Epithelial cell of prostate (primary cell): ENCODE data around the gene CGB7.
"Not testable (repeated sequence)": the region's sequence is repeated elsewhere in the genome, so short reads cannot be mapped to it uniquely, and the experiment has no call there.

Source experiments
- DNase-seq: peaks from one replicate; pipeline ENCODE4 v3.0.0-alpha.2; 2011; ENCODE audit warnings: low read depth, low spot score
- H3K27ac ChIP-seq: fragments of 450-650 bp; 2 replicates; pipeline ENCODE4 v1.5.1; 2017; ENCODE audit warnings: mild to moderate bottlenecking

Gene CGB7

GRCh38 chr19:49043548-49043947, 14.0 kb downstream of the CGB7 start, which contains the start of gene CGB5:
TSS of gene CGB5 (plus strand) at chr19:49043848. CDS start at chr19:49044210, 362 bp downstream.
- not testable (repeated sequence) for H3K27ac ChIP-seq, DNase-seq

- H3K27ac ChIP-seq, DNase-seq: not testable (repeated sequence)
Measured at GRCh38 chr19:49042666-49043065, 14.9 kb downstream of the CGB7 start.

- H3K27ac ChIP-seq = no peak overlapping the region
- no peak for DNase-seq
Measured at GRCh38 chr19:49042177-49042576, 15.4 kb downstream of the CGB7 start.

GRCh38 chr19:49039736-49040135, 17.8 kb downstream of the CGB7 start:
- H3K27ac ChIP-seq, DNase-seq: not testable (repeated sequence)

- not testable (repeated sequence) for DNase-seq, H3K27ac ChIP-seq
Measured at GRCh38 chr19:49038557-49039276, 18.8 kb downstream of the CGB7 start.

- H3K27ac ChIP-seq, DNase-seq: not testable (repeated sequence)
Measured at GRCh38 chr19:49038111-49038510, 19.4 kb downstream of the CGB7 start.

GRCh38 chr19:49036815-49037214, 20.7 kb downstream of the CGB7 start, which contains the start of gene CGB1:
TSS of gene CGB1 (minus strand) at chr19:49036895. CDS start at chr19:49036711, 184 bp downstream.
- not testable (repeated sequence) for DNase-seq

GRCh38 chr19:49031642-49032301, 25.8 kb downstream of the CGB7 start, which contains the start of gene CGB2:
TSS of gene CGB2 (plus strand) at chr19:49031890. CDS start at chr19:49032096, 206 bp downstream.
- H3K27ac ChIP-seq, DNase-seq: not testable (repeated sequence)

More at GRCh38 chr19:49036815-49037214, 20.7 kb downstream of the CGB7 start, which contains the start of gene CGB1:
- H3K27ac ChIP-seq = not testable (repeated sequence)

- not testable (repeated sequence) for H3K27ac ChIP-seq, DNase-seq
Measured at GRCh38 chr19:49030323-49030722, 27.2 kb downstream of the CGB7 start.

- DNase-seq = not testable (repeated sequence)
Measured at GRCh38 chr19:49029749-49030148, 27.8 kb downstream of the CGB7 start.

GRCh38 chr19:49028686-49029085, 28.9 kb downstream of the CGB7 start:
- H3K27ac ChIP-seq, DNase-seq: not testable (repeated sequence)

More at GRCh38 chr19:49029749-49030148, 27.8 kb downstream of the CGB7 start:
- not testable (repeated sequence) for H3K27ac ChIP-seq

GRCh38 chr19:49025599-49025998, 31.9 kb downstream of the CGB7 start:
- not testable (repeated sequence) for H3K27ac ChIP-seq, DNase-seq

- H3K27ac ChIP-seq = not testable (repeated sequence)
Measured at GRCh38 chr19:49025088-49025487, 32.5 kb downstream of the CGB7 start.

GRCh38 chr19:49024233-49024632, 33.3 kb downstream of the CGB7 start, which contains the start of gene CGB3:
TSS of gene CGB3 (minus strand) at chr19:49024333. CDS start at chr19:49023971, 362 bp downstream.
- not testable (repeated sequence) for H3K27ac ChIP-seq, DNase-seq

More at GRCh38 chr19:49025088-49025487, 32.5 kb downstream of the CGB7 start:
- DNase-seq = not testable (repeated sequence)

- DNase-seq = no peak
- no peak overlapping the region for H3K27ac ChIP-seq
Measured at GRCh38 chr19:49022116-49022515, 35.4 kb downstream of the CGB7 start.

GRCh38 chr19:49020931-49021895, 36.3 kb downstream of the CGB7 start:
- no peak for DNase-seq
- no peak overlapping the region for H3K27ac ChIP-seq

- H3K27ac ChIP-seq = no peak overlapping the region
- DNase-seq = no peak
Measured at GRCh38 chr19:49020342-49020741, 37.2 kb downstream of the CGB7 start.

- no peak overlapping the region for H3K27ac ChIP-seq
- DNase-seq = no peak
Measured at GRCh38 chr19:49019242-49019932, 38.2 kb downstream of the CGB7 start.
